SU-DHL-6 (cell line): ENCODE results near the gene RALGPS1.

Experiments
- H2AFZ ChIP-seq: fragments of 200-600 bp; sonication (generic); 2 replicates; pipeline ENCODE4 v1.6.1; 2014; ENCODE audit warnings: low read depth, mild to moderate bottlenecking, moderate library complexity, mixed read lengths, antibody characterized with exemption, low read length; ENCODE audit not compliant: severe bottlenecking
- H3F3A ChIP-seq: fragments of 200-600 bp; shearing (Covaris generic); 2 replicates; pipeline ENCODE4 v1.6.0; 2016; ENCODE audit warnings: antibody characterized with exemption, mild to moderate bottlenecking; ENCODE audit not compliant: insufficient read depth
- H3K27ac ChIP-seq: fragments of 200-600 bp; sonication (generic); 2 replicates; pipeline ENCODE4 v1.5.1; 2016; ENCODE audit warnings: low read depth, mild to moderate bottlenecking, low read length, moderate library complexity, mixed read lengths
- H3K27me3 ChIP-seq: fragments of 200-600 bp; sonication (generic), shearing (Covaris generic); 2 replicates; pipeline ENCODE4 v1.6.0; 2014; ENCODE audit warnings: mild to moderate bottlenecking, low read length
- H3K36me3 ChIP-seq: fragments of 200-600 bp; sonication (generic); 2 replicates; pipeline ENCODE4 v1.6.1; 2014; ENCODE audit warnings: mild to moderate bottlenecking, low read length, mixed read lengths
- H3K4me2 ChIP-seq: fragments of 300-600, 200-600 bp; shearing (Covaris generic), sonication (generic); 2 replicates; pipeline ENCODE4 v1.6.0; 2014; ENCODE audit warnings: low read length, low read depth, mild to moderate bottlenecking; ENCODE audit not compliant: poor library complexity, severe bottlenecking
- H3K4me3 ChIP-seq: fragments of 200-600 bp; sonication (generic); 2 replicates; pipeline ENCODE4 v1.5.1; 2014; ENCODE audit warnings: antibody characterized with exemption, low read length, mild to moderate bottlenecking, mixed read lengths; ENCODE audit not compliant: insufficient read depth, poor library complexity, severe bottlenecking
- H3K79me2 ChIP-seq: fragments of 200-600 bp; sonication (generic); 2 replicates; pipeline ENCODE4 v1.6.1; 2014; ENCODE audit warnings: mild to moderate bottlenecking, low read length, moderate library complexity; ENCODE audit not compliant: insufficient read depth
- H3K9ac ChIP-seq: fragments of 200-600 bp; sonication (generic); 2 replicates; pipeline ENCODE4 v1.7.0; 2014; ENCODE audit warnings: mild to moderate bottlenecking, low read length
- H3K9me2 ChIP-seq: fragments of 200-600 bp; sonication (generic); replicated peaks from 2 replicates; pipeline ENCODE4 v1.6.1; 2014; ENCODE audit warnings: low read length; ENCODE audit not compliant: insufficient read depth
- H3K9me3 ChIP-seq: fragments of 200-600 bp; sonication (generic); 2 replicates; pipeline ENCODE4 v1.6.1; 2014; ENCODE audit warnings: low read length, mixed read lengths; ENCODE audit not compliant: insufficient read depth
- H4K20me1 ChIP-seq: fragments of 200-600 bp; sonication (generic); 2 replicates; pipeline ENCODE4 v1.6.1; 2014; ENCODE audit warnings: low read depth, mild to moderate bottlenecking, antibody characterized with exemption, low read length, moderate library complexity, mixed read lengths
- CTCF ChIP-seq: fragments of 200-600 bp; sonication (generic); IDR thresholded peaks from one replicate; pipeline ENCODE4 v1.5.1; 2017; ENCODE audit warnings: antibody characterized with exemption, mild to moderate bottlenecking, low read length, moderate library complexity; ENCODE audit not compliant: insufficient read depth, poor library complexity, severe bottlenecking
- EZH2phosphoT487 ChIP-seq: fragments of 200-600 bp; sonication (generic), shearing (Covaris generic); conservative IDR thresholded peaks from 2 replicates; pipeline ENCODE4 v1.6.1; 2018; ENCODE audit warnings: mild to moderate bottlenecking, antibody characterized with exemption, low read length, moderate library complexity, mixed read lengths

RALGPS1 gene

GRCh38 chr9:127233989-127234388, 319.4 kb downstream of the RALGPS1 start:
- Histone ChIP-seq H3K9ac (no peak overlapping the region), H3K9me3 (no peaks in the 10 kb centered on the region), H3K9me2 (no peaks in the 10 kb centered on the region), H3K4me2 (no peak overlapping the region), H3K27ac (no peak overlapping the region), H3F3A (no peaks in the 10 kb centered on the region), H4K20me1 (no peaks in the 10 kb centered on the region), H3K36me3 (no peaks in the 10 kb centered on the region), H3K4me3 (no peak overlapping the region), H3K79me2 (no peaks in the 10 kb centered on the region), H3K27me3 (no peaks in the 10 kb centered on the region), H2AFZ (no peak overlapping the region)
- no peak for TF ChIP-seq EZH2phosphoT487
- TF ChIP-seq CTCF: no peak

- Histone ChIP-seq H3K79me2 (no peaks in the 10 kb centered on the region), H3K27me3 (no peaks in the 10 kb centered on the region), H3K27ac (no peak overlapping the region), H4K20me1 (no peaks in the 10 kb centered on the region), H3F3A (no peaks in the 10 kb centered on the region), H3K4me3 (no peak overlapping the region), H3K9me2 (no peaks in the 10 kb centered on the region), H3K4me2 (no peak overlapping the region), H3K36me3 (no peaks in the 10 kb centered on the region), H3K9ac (no peak overlapping the region), H3K9me3 (no peaks in the 10 kb centered on the region), H2AFZ (no peak overlapping the region)
- TF ChIP-seq EZH2phosphoT487 (no peak), CTCF (no peak)
Observed at GRCh38 chr9:127237801-127238200, 323.2 kb downstream of the RALGPS1 start.

GRCh38 chr9:127241354-127241753, 326.8 kb downstream of the RALGPS1 start:
- Histone ChIP-seq H2AFZ (no peak overlapping the region), H3K79me2 (no peaks in the 10 kb centered on the region), H3F3A (no peaks in the 10 kb centered on the region), H3K4me3 (no peak overlapping the region), H3K4me2 (no peak overlapping the region), H3K27ac (no peak overlapping the region), H3K36me3 (no peaks in the 10 kb centered on the region), H3K27me3 (no peaks in the 10 kb centered on the region), H3K9me2 (no peaks in the 10 kb centered on the region), H3K9ac (no peak overlapping the region), H3K9me3 (no peaks in the 10 kb centered on the region), H4K20me1 (no peaks in the 10 kb centered on the region)
- TF ChIP-seq CTCF (no peak), EZH2phosphoT487 (no peak)
